DND-41 (cell line): Measurements from ENCODE around the gene ANKRD13D.

ENCODE experiments used
- ATAC-seq: fragments of 200-7000 bp; cut with Tn5 transposase; 3 replicates; pipeline ENCODE4 v1.9.1; 2021; ENCODE audit warnings: low read depth; ENCODE audit not compliant: insufficient read depth
- DNase-seq: peaks from one replicate; pipeline ENCODE4 v3.0.0-alpha.2; 2020
- H2AFZ ChIP-seq: 2 replicates; pipeline ENCODE4 v1.6.0; 2012; ENCODE audit warnings: low read depth, low read length
- H3K27ac ChIP-seq: 2 replicates; pipeline ENCODE4 v1.5.1; 2012; ENCODE audit warnings: low read length, inconsistent platforms
- H3K27me3 ChIP-seq: fragments of 200-600 bp; sonication (generic); 2 replicates; pipeline ENCODE4 v1.6.0; 2012; ENCODE audit warnings: low read length, mild to moderate bottlenecking, inconsistent platforms; ENCODE audit not compliant: insufficient read depth, poor library complexity
- H3K36me3 ChIP-seq: 2 replicates; pipeline ENCODE4 v1.5.1; 2012; ENCODE audit warnings: low read length, inconsistent platforms; ENCODE audit not compliant: insufficient read depth
- H3K4me1 ChIP-seq: 2 replicates; pipeline ENCODE4 v1.5.1; 2012; ENCODE audit warnings: mild to moderate bottlenecking, low read length; ENCODE audit not compliant: insufficient read depth
- H3K4me2 ChIP-seq: 2 replicates; pipeline ENCODE4 v1.6.0; 2012; ENCODE audit warnings: mild to moderate bottlenecking, moderate library complexity, low read length, inconsistent platforms; ENCODE audit not compliant: insufficient read depth
- H3K4me3 ChIP-seq, 2 experiments: fragments of 200-600 bp in 1 of 2; shearing (Covaris generic) in 1 of 2; 2 replicates each; pipeline ENCODE4 v1.5.1; 2012 to 2016; ENCODE audit warnings: inconsistent platforms in 2 of 2, low read length in 2 of 2, mild to moderate bottlenecking in 2 of 2, low read depth in 1 of 2, moderate library complexity in 1 of 2
- H3K79me2 ChIP-seq: 2 replicates; pipeline ENCODE4 v1.6.0; 2012; ENCODE audit warnings: low read length, inconsistent platforms; ENCODE audit not compliant: insufficient read depth
- H3K9ac ChIP-seq: 2 replicates; pipeline ENCODE4 v1.6.0; 2012; ENCODE audit warnings: low read depth, mild to moderate bottlenecking, inconsistent platforms, low read length, moderate library complexity
- H3K9me3 ChIP-seq: 2 replicates; pipeline ENCODE4 v1.5.1; 2012; ENCODE audit warnings: low read length, moderate library complexity, mild to moderate bottlenecking, inconsistent platforms; ENCODE audit not compliant: insufficient read depth, severe bottlenecking
- H4K20me1 ChIP-seq: 2 replicates; pipeline ENCODE4 v1.6.0; 2012; ENCODE audit warnings: low read length; ENCODE audit not compliant: insufficient read depth
- CTCF ChIP-seq: IDR thresholded peaks from 2 replicates; pipeline ENCODE4 v1.5.1; 2012; ENCODE audit warnings: borderline replicate concordance, low read length, moderate library complexity, mild to moderate bottlenecking; ENCODE audit not compliant: poor library complexity, severe bottlenecking; ENCODE audit errors: extremely low read depth
- EZH2 ChIP-seq: IDR thresholded peaks from 3 replicates; pipeline ENCODE4 v1.6.1; 2012; ENCODE audit warnings: borderline replicate concordance, low read depth, mild to moderate bottlenecking, moderate library complexity, low read length, inconsistent platforms; ENCODE audit not compliant: severe bottlenecking

ANKRD13D gene

GRCh38 chr11:67289226-67289650 lies at the start of gene ANKRD13D:
ANKRD13D (plus strand) TSS chr11:67289303; CDS start chr11:67289461, 158 bp downstream.
- DNase-seq = no peak
- peak within 1 kb of the TSS; percentile 68 for H2AFZ ChIP-seq
- H4K20me1 ChIP-seq = 0 out of 2 replicates have a peak, but pooled peaks cover 8% of the 10 kb centered on the region
- peak; percentile 31 for ATAC-seq
- H3K27me3 ChIP-seq = no peaks in the 10 kb centered on the region
- peak within 1 kb of the TSS; percentile 99 for H3K9ac ChIP-seq
- H3K4me3 ChIP-seq = peak within 1 kb of the TSS; percentile 42 to 78
- peaks cover 81% of the 10 kb centered on the region for H3K36me3 ChIP-seq
- H3K4me2 ChIP-seq = peak within 1 kb of the TSS; percentile 94
- H3K4me1 ChIP-seq = peaks cover 72% of the 10 kb centered on the region
- H3K9me3 ChIP-seq = no peaks in the 10 kb centered on the region
- TF ChIP-seq EZH2 (no peak), CTCF (no peak)
- peaks cover 61% of the 10 kb centered on the region for H3K79me2 ChIP-seq
- peak within 1 kb of the TSS; percentile 100 for H3K27ac ChIP-seq

- H4K20me1 ChIP-seq = peaks cover 42% of the 10 kb centered on the region
- DNase-seq (peak; percentile 99), ATAC-seq (peak; percentile 96)
- no peaks in the 10 kb centered on the region for H3K27me3 ChIP-seq
- H3K79me2 ChIP-seq = peaks cover 58% of the 10 kb centered on the region
- H2AFZ ChIP-seq = peak overlapping the region; percentile 75
- H3K36me3 ChIP-seq = peaks cover 48% of the 10 kb centered on the region
- H3K9ac ChIP-seq = peak overlapping the region; percentile 72
- peak overlapping the region; percentile 90 for H3K27ac ChIP-seq
- H3K9me3 ChIP-seq = no peaks in the 10 kb centered on the region
- H3K4me1 ChIP-seq = peaks cover 53% of the 10 kb centered on the region
- H3K4me2 ChIP-seq = peak overlapping the region; percentile 93
- TF ChIP-seq EZH2 (no peak), CTCF (no peak)
- peak overlapping the region; percentile 72 to 92 for H3K4me3 ChIP-seq
Observed at GRCh38 chr11:67239783-67240575, 49.1 kb upstream of the ANKRD13D start.

GRCh38 chr11:67240576-67241389 lies 48.3 kb upstream of the ANKRD13D start:
- ATAC-seq = peak; percentile 10
- peak; percentile 73 for DNase-seq
- peak overlapping the region; percentile 72 to 92 for H3K4me3 ChIP-seq
- H3K4me1 ChIP-seq = peaks cover 53% of the 10 kb centered on the region
- H3K4me2 ChIP-seq = peak overlapping the region; percentile 88
- H4K20me1 ChIP-seq = peaks cover 45% of the 10 kb centered on the region
- H2AFZ ChIP-seq = peak overlapping the region; percentile 70; the same call in 1 of the 2 replicates
- H3K27ac ChIP-seq = peak overlapping the region; percentile 90
- H3K9ac ChIP-seq = peak overlapping the region; percentile 72
- H3K36me3 ChIP-seq = peaks cover 55% of the 10 kb centered on the region
- H3K27me3 ChIP-seq = no peaks in the 10 kb centered on the region
- no peaks in the 10 kb centered on the region for H3K9me3 ChIP-seq
- peaks cover 63% of the 10 kb centered on the region for H3K79me2 ChIP-seq
- no peak for TF ChIP-seq EZH2
- no peak for TF ChIP-seq CTCF
